Stimulated activated naive CD8-positive, alpha-beta T cell treated with anti-CD3 and anti-CD28 coated beads, Interleukin-15, Interleukin-2, amounts not matched to agents 100 ng/mL and 50 ng/mL, for 24 hours (primary cell): ENCODE measurements around the gene SPEM3.

Source experiments
- H3K27ac Mint-ChIP-seq: one replicate; pipeline ENCODE4 v1.8.0; 2021; ENCODE audit warnings: mild to moderate bottlenecking, mixed read lengths
- H3K27me3 Mint-ChIP-seq: one replicate; pipeline ENCODE4 v1.8.0; 2021; ENCODE audit warnings: mixed read lengths
- H3K36me3 Mint-ChIP-seq: one replicate; pipeline ENCODE4 v1.8.0; 2021; ENCODE audit warnings: low read depth, mixed read lengths
- H3K4me1 Mint-ChIP-seq: one replicate; pipeline ENCODE4 v1.8.0; 2021; ENCODE audit warnings: low read depth, mixed read lengths
- H3K4me3 Mint-ChIP-seq: one replicate; pipeline ENCODE4 v1.8.0; 2021; ENCODE audit warnings: mild to moderate bottlenecking, mixed read lengths
- H3K9me3 Mint-ChIP-seq: one replicate; pipeline ENCODE4 v1.8.0; 2021; ENCODE audit warnings: mixed read lengths

SPEM3 gene

DNA sequence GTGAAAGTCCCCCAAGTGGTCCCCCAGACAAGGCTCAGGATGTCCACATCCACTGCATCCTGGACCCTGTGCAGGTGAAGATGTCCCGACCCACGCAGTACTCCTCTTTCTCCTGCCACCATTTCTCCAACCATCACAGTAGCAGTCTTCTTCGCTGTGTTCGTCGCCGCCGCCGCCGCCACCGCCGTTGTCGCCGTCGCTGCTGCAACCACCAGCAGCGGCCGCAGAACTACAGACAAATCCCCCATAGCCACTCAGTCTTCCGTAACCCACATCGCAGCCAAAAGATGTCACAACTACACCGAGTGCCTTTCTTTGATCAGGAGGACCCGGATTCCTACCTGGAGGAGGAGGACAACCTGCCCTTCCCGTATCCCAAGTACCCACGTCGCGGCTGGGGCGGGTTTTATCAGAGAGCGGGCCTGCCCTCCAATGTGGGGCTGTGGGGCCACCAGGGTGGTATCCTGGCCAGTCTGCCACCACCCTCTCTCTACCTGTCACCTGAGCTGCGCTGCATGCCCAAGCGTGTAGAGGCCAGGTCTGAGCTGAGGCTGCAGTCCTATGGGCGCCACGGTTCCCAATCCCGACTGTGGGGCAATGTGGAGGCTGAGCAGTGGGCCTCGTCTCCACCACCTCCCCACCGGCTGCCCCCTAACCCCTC lies 2.3 kb upstream of the SPEM3 start:
- no peaks in the 10 kb centered on the region for H3K4me1 Mint-ChIP-seq
- H3K9me3 Mint-ChIP-seq = no peaks in the 10 kb centered on the region
- no peaks in the 10 kb centered on the region for H3K36me3 Mint-ChIP-seq
- H3K27me3 Mint-ChIP-seq = no peaks in the 10 kb centered on the region
- no peak overlapping the region for H3K27ac Mint-ChIP-seq
- no peak overlapping the region for H3K4me3 Mint-ChIP-seq

DNA sequence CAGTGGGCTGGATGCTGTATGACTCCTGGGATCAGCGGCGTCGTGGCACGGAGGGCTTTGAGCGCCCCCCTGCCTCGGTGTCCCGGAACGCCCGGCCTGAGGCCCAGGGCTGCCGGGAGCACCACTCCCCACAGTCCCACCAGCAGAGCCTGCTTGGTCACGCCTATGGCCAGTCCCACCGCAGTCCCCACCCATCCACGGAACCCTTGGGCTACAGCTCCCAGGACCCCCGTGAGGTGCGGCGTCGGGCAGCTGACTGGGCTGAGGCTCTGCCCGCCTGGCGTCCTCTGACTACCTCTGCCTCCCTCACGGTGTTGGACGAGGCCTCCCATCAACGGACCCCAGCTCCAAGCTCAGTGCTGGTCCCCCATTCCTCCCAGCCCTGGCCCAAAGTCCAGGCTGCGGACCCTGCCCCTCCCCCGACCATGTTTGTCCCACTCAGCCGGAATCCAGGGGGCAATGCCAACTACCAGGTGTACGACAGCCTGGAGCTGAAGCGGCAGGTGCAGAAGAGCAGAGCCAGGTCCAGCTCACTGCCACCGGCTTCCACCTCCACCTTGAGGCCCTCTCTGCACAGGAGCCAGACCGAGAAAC lies 1.7 kb upstream of the SPEM3 start:
- no peak overlapping the region for H3K27ac Mint-ChIP-seq
- no peaks in the 10 kb centered on the region for H3K27me3 Mint-ChIP-seq
- H3K9me3 Mint-ChIP-seq = no peaks in the 10 kb centered on the region
- H3K36me3 Mint-ChIP-seq = no peaks in the 10 kb centered on the region
- no peaks in the 10 kb centered on the region for H3K4me1 Mint-ChIP-seq
- no peak overlapping the region for H3K4me3 Mint-ChIP-seq

DNA sequence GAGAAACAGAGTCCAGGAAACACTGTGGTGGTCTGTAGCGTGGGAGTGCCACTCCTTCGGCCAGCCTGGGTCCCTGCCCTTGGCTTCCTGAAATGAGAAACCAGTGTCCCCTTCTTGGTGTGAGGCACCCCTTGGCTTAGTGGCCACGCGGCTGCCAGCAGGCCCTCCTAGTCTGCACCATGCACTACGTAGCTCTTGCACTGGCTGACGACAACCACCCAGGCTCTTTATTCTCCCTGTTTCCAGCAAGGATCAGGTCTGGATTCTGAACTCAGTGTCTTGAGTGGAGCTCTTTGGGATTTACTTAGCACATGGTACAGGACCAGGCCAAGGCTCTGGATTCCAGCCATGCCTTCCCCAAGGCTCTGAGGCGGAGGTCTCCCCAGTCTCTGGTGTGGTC lies 1.1 kb upstream of the SPEM3 start:
- H3K9me3 Mint-ChIP-seq = no peaks in the 10 kb centered on the region
- H3K4me3 Mint-ChIP-seq = no peak overlapping the region
- no peaks in the 10 kb centered on the region for H3K27me3 Mint-ChIP-seq
- H3K4me1 Mint-ChIP-seq = no peaks in the 10 kb centered on the region
- no peaks in the 10 kb centered on the region for H3K36me3 Mint-ChIP-seq
- H3K27ac Mint-ChIP-seq = no peak overlapping the region

DNA sequence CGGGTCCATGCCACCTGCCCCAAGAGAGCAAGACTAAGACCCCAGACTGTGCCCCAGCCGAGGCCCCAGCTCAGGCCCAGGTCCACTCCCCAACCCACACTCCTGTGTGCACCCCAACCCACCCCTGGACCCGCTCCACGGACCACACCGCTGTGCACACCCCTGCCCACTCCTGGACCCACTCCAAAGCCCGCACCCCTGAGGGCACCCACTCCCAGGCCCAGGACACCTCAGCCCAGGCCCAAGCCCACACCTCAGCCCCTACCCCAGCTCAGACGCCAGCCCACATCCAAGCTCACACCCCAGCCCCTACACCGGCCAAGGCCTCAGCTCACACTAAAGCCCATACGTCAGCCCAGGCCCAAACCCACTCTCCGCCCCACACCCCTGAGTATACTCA lies 1.1 kb downstream of the SPEM3 start:
- Mint-ChIP-seq H3K4me1 (no peaks in the 10 kb centered on the region), H3K4me3 (no peak overlapping the region), H3K27me3 (no peaks in the 10 kb centered on the region), H3K27ac (no peak overlapping the region), H3K9me3 (no peaks in the 10 kb centered on the region), H3K36me3 (no peaks in the 10 kb centered on the region)

DNA sequence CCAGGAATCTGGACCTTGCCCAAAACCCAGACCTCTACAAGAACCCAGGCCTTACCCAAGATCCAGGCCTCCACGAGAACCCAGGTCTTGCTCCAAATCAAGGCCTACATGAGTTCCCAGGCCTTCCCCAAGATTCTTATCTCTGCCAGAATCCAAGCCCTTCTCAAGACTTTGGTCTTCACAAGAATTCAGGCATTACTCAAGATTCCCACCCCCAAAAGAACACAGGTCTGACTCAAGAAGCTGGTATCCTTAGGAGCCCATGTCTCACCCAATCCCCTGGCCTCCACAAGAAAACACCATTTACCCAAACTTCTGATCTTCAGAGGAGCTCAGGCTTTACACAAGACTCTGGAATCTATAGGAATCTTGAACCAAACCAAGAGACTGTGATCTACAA lies 2.6 kb downstream of the SPEM3 start:
- no peak overlapping the region for H3K27ac Mint-ChIP-seq
- H3K9me3 Mint-ChIP-seq = no peaks in the 10 kb centered on the region
- H3K4me3 Mint-ChIP-seq = no peak overlapping the region
- no peaks in the 10 kb centered on the region for H3K36me3 Mint-ChIP-seq
- no peaks in the 10 kb centered on the region for H3K27me3 Mint-ChIP-seq
- peaks cover 11% of the 10 kb centered on the region for H3K4me1 Mint-ChIP-seq

DNA sequence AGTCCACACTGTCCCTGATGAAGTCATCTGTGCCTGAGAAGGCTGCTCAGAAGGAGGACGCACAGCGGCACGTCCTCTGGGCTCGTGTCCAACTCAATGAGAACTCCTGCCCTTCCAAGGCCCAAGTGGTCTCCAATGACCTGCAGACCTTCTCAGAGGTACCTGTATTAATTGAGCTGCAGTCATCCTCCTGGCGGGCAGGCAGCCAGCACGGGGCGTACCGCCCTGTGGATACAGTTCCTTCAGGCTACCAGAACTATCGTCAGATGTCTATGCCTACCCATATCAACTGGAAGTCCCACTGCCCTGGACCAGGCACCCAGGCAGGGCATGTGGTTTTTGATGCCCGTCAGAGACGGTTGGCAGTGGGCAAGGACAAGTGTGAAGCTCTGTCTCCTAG lies 3.6 kb downstream of the SPEM3 start:
- Mint-ChIP-seq H3K27ac (no peak overlapping the region), H3K36me3 (no peaks in the 10 kb centered on the region)

DNA sequence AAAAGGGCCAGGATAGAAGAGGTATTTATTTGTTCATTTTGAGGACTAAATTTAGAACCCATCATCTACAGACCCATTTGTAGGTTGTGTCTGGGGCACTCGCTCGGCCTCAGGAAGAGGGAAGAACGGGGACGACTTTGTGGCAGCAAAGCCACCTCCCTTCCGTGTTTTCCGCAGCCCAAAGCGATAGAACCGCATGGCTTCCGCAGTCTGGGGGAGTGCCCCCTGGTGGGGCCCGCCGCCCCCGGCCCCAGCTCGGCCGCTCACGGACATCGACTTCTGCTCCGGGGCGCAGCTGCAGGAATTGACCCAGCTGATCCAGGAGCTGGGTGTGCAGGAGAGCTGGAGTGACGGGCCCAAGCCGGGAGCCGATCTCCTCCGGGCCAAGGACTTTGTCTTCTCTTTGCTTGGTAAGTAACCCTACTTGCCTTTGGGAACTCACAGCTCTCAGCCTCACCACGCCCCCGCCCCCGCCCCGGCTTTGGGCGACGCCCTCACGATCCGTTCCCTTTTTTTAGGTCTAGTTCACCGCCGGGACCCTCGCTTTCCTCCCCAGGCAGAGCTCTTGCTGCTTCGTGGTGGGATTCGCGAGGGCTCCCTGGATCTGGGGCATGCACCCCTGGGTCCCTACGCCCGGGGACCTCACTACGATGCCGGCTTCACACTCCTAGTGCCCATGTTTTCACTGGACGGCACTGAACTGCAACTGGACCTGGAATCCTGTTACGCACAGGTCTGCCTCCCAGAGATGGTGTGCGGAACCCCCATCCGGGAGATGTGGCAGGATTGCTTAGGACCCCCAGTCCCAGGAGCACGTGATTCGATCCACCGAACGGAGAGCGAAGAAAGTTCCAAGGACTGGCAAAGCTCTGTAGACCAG lies 7.3 kb downstream of the SPEM3 start:
- H3K4me3 Mint-ChIP-seq = peak overlapping the region; percentile 92
- peaks cover 17% of the 10 kb centered on the region for H3K27me3 Mint-ChIP-seq
- H3K27ac Mint-ChIP-seq = peak overlapping the region; percentile 95
- peaks cover 4% of the 10 kb centered on the region for H3K36me3 Mint-ChIP-seq
- peaks cover 49% of the 10 kb centered on the region for H3K4me1 Mint-ChIP-seq
- H3K9me3 Mint-ChIP-seq = no peaks in the 10 kb centered on the region

More for the DNA sequence above, 3.6 kb downstream of the SPEM3 start:
- Mint-ChIP-seq H3K27me3 (no peaks in the 10 kb centered on the region), H3K4me1 (peaks cover 19% of the 10 kb centered on the region), H3K9me3 (no peaks in the 10 kb centered on the region), H3K4me3 (no peak overlapping the region)

DNA sequence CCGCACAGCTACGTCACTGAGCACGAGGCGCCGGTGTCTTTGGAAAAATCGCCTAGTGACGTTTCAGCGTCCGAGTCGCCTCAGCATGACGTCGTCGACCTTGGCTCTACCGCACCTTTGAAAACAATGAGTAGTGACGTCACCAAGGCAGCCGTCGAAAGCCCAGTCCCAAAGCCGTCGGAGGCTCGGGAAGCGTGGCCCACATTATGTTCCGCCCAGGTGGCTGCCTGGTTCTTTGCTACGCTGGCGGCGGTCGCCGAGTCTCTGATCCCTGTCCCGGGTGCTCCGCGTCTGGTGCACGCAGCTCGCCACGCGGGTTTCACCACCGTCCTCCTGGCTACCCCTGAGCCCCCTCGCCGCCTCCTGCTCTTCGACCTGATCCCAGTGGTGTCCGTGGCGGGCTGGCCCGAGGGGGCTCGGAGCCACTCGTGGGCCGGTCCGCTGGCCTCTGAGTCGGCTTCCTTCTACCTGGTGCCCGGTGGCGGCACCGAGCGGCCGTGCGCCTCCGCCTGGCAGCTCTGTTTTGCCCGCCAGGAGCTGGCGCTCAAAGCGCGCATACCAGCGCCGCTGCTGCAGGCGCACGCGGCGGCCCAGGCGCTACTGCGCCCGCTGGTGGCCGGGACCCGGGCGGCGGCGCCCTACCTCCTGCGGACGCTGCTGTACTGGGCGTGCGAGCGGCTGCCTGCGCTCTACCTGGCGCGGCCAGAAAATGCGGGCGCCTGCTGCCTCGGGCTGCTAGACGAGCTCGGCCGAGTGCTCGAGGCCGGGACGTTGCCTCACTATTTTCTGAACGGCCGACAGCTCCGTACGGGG lies 8.1 kb downstream of the SPEM3 start:
- peak overlapping the region; percentile 95 for H3K27ac Mint-ChIP-seq
- peaks cover 50% of the 10 kb centered on the region for H3K4me1 Mint-ChIP-seq
- peak overlapping the region; percentile 92 for H3K4me3 Mint-ChIP-seq
- no peaks in the 10 kb centered on the region for H3K9me3 Mint-ChIP-seq
- H3K27me3 Mint-ChIP-seq = peaks cover 23% of the 10 kb centered on the region
- peaks cover 4% of the 10 kb centered on the region for H3K36me3 Mint-ChIP-seq

DNA sequence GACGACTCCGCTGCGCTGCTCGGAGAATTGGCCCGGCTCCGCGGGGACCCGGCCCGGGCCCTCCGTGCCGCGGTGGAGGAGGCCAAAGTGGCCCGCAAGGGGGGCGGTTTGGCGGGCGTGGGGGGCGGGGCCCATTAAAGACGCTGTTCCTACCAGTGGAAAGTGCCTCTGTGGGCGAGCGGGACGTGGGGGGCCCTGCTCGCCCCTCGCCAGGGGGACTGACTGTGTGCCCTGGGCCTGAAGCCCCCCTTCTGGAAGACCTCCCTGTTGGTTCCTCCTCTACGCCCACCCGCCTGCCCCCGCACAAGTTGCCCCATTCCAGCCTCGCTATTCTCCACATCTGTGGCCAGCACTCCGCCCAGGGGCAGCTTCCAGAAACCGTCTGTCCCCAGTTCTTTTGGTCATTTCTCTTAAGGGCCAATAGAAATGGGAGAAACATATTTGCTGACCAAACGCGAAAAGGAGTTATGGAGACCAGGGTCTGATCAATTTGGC lies 8.8 kb downstream of the SPEM3 start:
- H3K9me3 Mint-ChIP-seq = no peaks in the 10 kb centered on the region
- H3K27ac Mint-ChIP-seq = peak overlapping the region; percentile 37
- peaks cover 4% of the 10 kb centered on the region for H3K36me3 Mint-ChIP-seq
- H3K4me3 Mint-ChIP-seq = peak overlapping the region; percentile 92
- peaks cover 50% of the 10 kb centered on the region for H3K4me1 Mint-ChIP-seq
- H3K27me3 Mint-ChIP-seq = peaks cover 30% of the 10 kb centered on the region

DNA sequence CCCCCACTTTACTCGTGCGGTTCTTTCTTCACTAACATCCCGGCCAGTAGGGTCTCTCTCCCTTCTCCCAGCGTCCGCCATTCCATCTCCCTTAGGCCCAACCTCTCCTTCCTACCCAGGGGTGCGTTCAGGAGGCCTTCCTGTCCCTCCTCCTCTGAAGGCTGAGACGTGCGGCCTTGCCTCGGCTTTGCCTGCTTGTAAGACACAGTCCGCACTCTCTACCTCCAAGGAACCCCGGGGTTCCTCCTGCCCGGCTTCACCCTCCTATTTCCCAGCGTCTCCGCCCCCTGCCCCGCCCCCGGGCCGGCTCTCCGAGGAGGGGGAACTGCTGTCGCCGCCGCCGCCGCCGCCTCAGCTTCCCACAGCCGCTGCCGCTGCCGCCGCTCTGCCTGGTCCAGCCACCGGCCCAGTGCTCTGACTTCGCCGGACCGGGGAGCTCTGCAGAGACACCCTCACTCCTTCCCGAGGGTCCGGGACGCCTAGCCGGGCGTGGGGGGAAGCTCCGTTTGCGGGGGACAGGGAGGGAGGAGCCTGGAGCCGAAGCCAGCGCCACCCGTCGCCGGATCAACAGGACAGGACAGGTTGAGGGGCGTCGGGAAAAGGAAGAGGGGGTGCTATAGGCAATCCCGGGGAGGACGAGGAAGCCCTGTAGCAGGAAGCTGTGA lies 9.4 kb downstream of the SPEM3 start:
- H3K27me3 Mint-ChIP-seq = peaks cover 32% of the 10 kb centered on the region
- no peaks in the 10 kb centered on the region for H3K9me3 Mint-ChIP-seq
- H3K27ac Mint-ChIP-seq = peak overlapping the region; percentile 37
- H3K4me1 Mint-ChIP-seq = peaks cover 50% of the 10 kb centered on the region
- peaks cover 4% of the 10 kb centered on the region for H3K36me3 Mint-ChIP-seq
- peak overlapping the region; percentile 81 for H3K4me3 Mint-ChIP-seq

DNA sequence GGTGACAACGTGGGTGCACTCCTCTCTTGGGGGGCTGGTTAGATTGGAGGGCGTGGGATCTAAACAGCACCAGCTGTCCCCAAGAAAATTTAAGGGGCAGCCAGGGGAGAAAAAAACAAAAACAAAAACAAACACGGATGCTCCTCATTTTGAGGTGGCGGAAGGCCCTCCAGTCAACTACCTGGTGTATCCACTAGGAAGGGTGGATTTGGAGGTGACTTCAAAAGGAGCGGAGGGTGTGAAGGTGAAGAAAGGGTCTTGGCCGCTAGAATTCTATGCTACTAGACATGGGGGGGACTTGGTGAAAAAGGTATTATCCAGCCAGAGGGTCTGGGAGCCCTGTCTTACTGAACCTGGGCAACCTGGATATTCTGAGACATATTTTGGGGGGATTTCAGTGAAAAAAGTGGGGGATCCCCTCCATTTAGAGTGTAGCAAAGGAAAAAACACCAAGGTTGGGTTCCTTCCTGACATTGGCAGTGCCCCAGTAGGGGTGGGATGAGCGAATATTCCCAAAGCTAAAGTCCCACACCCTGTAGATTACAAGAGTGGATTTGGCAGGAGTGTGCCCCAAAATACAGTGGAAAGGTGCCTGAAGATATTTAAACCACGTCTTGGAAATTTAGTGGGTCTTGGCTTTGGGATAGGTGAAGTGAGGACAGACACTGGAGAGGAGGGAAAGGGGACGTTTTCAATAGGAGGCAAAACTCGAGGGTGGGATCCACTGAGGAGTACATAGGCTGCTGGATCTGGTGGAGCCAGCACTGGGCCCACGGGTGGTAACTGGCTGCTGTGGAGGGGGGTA lies 10.2 kb downstream of the SPEM3 start:
- peak overlapping the region; percentile 81 for H3K4me3 Mint-ChIP-seq
- peaks cover 36% of the 10 kb centered on the region for H3K27me3 Mint-ChIP-seq
- H3K36me3 Mint-ChIP-seq = peaks cover 4% of the 10 kb centered on the region
- peaks cover 50% of the 10 kb centered on the region for H3K4me1 Mint-ChIP-seq
- H3K9me3 Mint-ChIP-seq = no peaks in the 10 kb centered on the region
- no peak overlapping the region for H3K27ac Mint-ChIP-seq

DNA sequence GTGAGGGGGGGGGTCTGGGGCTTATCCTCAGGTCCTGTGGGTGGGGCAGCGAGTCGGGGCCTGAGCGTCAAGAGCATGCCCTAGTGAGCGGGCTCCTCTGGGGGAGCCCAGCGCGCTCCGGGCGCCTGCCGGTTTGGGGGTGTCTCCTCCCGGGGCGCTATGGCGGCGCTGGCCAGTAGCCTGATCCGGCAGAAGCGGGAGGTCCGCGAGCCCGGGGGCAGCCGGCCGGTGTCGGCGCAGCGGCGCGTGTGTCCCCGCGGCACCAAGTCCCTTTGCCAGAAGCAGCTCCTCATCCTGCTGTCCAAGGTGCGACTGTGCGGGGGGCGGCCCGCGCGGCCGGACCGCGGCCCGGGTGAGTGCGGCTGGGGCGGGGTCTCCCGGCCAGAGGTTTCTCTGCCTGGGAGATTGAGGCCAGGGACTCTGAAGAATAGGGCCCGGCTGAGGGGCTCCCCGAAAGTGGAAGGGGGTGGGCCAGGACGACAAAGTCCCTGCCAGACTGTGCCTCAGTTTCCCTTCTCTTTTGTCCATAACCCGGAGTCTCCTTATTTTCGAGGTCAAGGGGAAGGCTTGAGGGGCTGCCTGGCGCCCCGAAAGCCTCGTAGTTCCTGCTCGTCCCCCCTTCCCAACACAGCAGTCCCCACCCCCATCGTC lies 10.9 kb downstream of the SPEM3 start, which contains the start of gene FGF11:
TSS of gene FGF11 (plus strand) at position 51 of the 651 bp plus-strand sequence. CDS start at position 160, 109 bp downstream.
- Mint-ChIP-seq H3K4me3 (peak within 1 kb of the TSS; percentile 81), H3K27me3 (peaks cover 44% of the 10 kb centered on the region), H3K36me3 (peaks cover 4% of the 10 kb centered on the region), H3K9me3 (no peaks in the 10 kb centered on the region), H3K27ac (peak within 1 kb of the TSS; percentile 71), H3K4me1 (peaks cover 53% of the 10 kb centered on the region)
